Effector memory CD8-positive, alpha-beta T cell (primary cell): ENCODE results near the gene NPW.

Experiments used
- ATAC-seq: fragments of 150-1000 bp; cut with Tn5 transposase; replicated peaks from 2 replicates; pipeline ENCODE4 v1.10.0; 2021; ENCODE audit warnings: mild to moderate bottlenecking, moderate library complexity
- DNase-seq, 3 experiments: peaks; one replicate each; pipeline ENCODE4 v3.0.0; 2021
- H3K27ac Mint-ChIP-seq, 2 donors: one replicate each; pipeline ENCODE4 v1.8.0; 2022; ENCODE audit warnings: mild to moderate bottlenecking in 2 of 2, mixed read lengths in 2 of 2, moderate library complexity in 2 of 2
- H3K27me3 Mint-ChIP-seq, 2 donors: one replicate each; pipeline ENCODE4 v1.8.0; 2022; ENCODE audit warnings: mixed read lengths in 2 of 2
- H3K36me3 Mint-ChIP-seq: one replicate; pipeline ENCODE4 v1.8.0; 2022; ENCODE audit warnings: mild to moderate bottlenecking, moderate library complexity, mixed read lengths; ENCODE audit not compliant: insufficient read depth
- H3K4me1 Mint-ChIP-seq, 2 donors: one replicate each; pipeline ENCODE4 v1.8.0; 2022; ENCODE audit warnings: low read depth in 2 of 2, mixed read lengths in 2 of 2
- H3K4me3 Mint-ChIP-seq, 2 donors: one replicate each; pipeline ENCODE4 v1.8.0; 2022; ENCODE audit warnings: mild to moderate bottlenecking in 2 of 2, mixed read lengths in 2 of 2, moderate library complexity in 2 of 2
- H3K9me3 Mint-ChIP-seq, 2 donors: one replicate each; pipeline ENCODE4 v1.8.0; 2022; ENCODE audit warnings: mixed read lengths in 2 of 2

NPW gene

DNA sequence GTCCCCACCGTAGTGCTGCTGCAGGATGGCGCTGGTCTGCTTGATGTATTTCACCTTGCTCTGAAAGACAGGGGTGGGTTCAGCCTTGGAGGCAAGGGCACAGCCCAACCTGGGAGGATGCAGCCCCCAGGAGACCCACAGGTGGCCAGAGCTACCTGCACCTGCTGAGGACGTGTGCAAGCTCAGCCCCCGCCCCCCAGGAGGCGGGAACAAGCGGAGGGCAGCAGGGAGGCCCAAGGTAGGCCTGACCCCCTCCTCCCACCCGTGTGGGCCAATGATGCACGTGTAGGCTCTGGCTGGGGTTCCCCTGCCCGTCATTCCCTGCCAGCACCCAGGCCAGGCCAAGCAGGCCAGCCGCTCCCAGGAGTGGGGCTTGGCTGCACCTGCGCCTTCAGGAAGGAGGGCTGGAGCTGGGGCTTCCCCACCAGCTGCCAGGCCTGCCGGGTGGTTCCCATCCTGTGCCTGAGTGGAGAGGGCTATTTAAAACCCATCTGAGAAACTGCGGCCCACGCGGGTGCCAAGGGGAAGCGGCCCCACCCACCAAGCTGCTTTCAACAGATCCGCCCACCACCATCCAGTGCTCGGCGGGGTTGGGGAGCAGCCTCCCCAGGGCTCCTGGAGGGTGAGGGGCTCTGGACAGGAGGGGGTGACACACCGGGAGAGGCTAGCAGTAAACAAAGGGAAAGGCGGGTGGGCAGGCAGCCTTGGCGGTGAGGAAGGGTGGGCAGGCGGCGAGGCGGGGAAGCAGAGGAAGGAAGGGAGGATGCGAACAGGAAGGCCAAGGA, 24.3 kb downstream of the NPW start:
- DNase-seq: no peak
- ATAC-seq: no peak
- Mint-ChIP-seq H3K27me3 (no peaks in the 10 kb centered on the region), H3K9me3 (no peaks in the 10 kb centered on the region), H3K36me3 (no peaks in the 10 kb centered on the region), H3K4me3 (no peak overlapping the region), H3K4me1 (peaks cover 13 to 15% of the 10 kb centered on the region in 2 donors), H3K27ac (no peak overlapping the region)

DNA sequence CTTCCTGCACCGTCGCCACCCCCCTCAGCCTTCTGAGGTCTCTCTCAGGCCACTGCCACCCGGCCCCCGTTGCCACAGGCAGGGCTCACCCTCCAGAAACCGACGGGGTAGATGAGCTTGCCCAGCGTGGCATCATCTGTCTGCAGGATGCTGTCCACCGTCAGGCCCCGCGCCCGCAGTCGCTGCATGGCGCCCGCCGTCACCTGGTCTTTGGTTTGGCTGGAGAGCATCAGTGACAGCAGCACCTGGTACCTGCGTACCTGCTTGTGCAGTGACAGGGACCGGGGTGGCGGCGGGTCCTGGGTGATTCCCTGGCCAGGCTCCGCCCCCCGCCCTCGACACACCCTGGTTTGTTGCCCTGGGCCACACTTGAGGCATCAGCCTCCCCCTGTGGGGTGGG, 25.0 kb downstream of the NPW start:
- Mint-ChIP-seq H3K4me1 (peaks cover 13 to 15% of the 10 kb centered on the region in 2 donors), H3K27me3 (no peaks in the 10 kb centered on the region), H3K27ac (no peak overlapping the region), H3K9me3 (no peaks in the 10 kb centered on the region), H3K36me3 (no peaks in the 10 kb centered on the region), H3K4me3 (no peak overlapping the region)
- no peak for DNase-seq
- ATAC-seq: no peak

DNA sequence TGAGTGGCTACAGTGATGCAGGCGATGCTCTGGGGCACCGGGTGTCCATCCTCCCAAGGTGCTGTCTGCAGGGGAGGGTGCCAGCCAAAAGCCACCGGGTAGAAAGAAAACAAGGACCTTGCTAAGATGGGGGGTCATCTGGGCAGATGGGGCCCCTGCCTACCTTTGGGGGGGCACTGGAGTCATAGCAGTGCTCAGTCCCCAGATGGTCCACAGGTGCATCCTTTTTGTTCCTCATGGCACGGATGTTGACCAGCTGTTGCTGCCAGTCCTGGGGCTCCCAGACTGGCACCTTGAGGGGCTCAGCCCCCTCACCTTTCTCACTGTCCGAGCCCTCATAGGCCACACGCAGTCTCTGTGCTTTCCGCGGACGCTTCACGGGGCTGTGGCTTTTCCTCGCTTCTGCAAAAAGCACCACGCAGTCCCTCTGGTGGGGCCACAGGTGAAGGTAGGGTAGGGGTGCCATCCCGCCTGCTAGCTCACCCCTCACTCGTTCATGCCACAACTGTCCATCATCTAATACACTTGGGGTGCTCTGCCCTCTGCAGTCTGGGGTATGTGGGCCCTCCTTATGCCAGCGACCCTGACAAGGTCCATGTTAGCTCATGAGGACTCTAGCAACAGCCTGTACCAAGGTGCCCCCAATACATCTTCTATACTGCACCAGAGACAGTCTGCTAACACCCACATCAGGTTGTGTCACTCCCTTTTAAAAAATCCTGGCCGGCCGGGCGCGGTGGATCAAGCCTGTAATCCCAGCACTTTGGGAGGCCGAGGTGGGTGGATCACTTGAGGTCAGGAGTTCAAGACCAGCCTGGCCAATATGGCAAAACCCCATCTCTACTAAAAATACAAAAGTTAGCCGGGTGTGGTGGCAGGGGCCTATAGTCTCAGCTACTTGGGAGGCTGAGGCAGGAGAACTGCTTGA, 26.6 kb downstream of the NPW start:
- no peaks in the 10 kb centered on the region for H3K27me3 Mint-ChIP-seq
- no peak for ATAC-seq
- H3K9me3 Mint-ChIP-seq: no peaks in the 10 kb centered on the region
- peak overlapping the region; percentile 89 to 90 for H3K4me3 Mint-ChIP-seq
- peaks cover 15% of the 10 kb centered on the region in 2 donors for H3K4me1 Mint-ChIP-seq
- DNase-seq: no peak
- peaks cover 5% of the 10 kb centered on the region for H3K36me3 Mint-ChIP-seq
- H3K27ac Mint-ChIP-seq: no peak overlapping the region

DNA sequence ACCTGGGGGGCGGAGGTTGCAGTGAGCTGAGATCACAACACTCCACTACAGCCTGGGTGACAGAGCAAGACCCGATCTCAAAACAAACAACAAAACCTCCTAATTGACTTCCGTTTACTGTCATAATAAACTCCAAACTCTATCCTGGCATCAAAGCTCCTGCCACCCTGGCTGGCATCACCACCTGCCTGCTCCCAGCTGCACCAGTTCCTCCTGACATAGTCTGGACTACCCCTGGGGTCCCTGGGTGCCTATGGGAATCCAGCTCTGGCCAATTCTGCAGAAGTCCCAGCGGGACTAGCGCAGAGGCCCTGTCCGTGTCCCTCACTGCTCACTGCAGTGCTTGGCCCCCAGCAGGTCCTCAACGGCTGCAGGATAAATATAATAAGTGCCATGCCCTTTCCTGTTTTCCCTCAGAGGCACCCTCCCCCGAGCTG, 27.3 kb downstream of the NPW start:
- Mint-ChIP-seq H3K27me3 (no peaks in the 10 kb centered on the region), H3K9me3 (no peaks in the 10 kb centered on the region), H3K27ac (peak overlapping the region in 1 of 2 donors; percentile 49), H3K36me3 (peaks cover 10% of the 10 kb centered on the region), H3K4me1 (peaks cover 15% of the 10 kb centered on the region in 2 donors), H3K4me3 (peak overlapping the region; percentile 89 to 90)
- no peak for ATAC-seq
- no peak for DNase-seq

DNA sequence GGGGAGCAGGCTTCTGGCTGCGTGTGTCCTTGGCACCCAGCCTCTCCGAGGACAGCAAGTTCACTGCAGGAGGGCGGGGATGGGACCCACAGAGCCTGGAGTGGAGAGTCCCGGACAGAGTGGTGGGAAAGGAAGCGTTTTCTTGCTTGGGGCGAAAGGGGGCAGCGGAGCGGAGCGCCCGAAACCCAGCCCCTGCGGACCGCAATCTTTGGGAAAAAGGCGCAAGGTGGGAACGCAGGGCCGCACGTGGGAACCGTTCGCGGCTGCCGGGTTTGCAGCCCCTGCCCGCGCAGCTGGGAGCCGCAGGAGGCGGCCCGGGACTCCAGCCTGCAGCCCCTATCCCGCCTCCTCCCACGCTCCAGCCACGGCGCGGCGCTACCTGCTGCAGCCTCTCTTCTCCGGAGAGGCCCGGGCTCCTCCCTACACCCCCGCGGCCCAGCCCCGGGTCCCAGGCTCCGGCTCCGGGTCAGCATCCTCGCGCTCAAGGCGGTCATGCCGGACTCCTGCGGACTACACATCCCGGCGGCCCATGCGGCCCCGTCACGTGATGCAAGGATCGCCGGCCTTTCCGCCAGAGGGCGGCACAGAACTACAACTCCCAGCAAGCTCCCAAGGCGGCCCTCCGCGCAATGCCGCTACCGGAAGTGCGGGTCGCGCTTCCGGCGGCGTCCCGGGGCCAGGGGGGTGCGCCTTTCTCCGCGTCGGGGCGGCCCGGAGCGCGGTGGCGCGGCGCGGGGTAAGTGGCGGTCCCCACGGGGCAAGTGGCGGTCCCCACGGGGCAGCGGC, 27.9 kb downstream of the NPW start, which contains the start of the genes NTHL1 and TSC2:
Gene NTHL1, minus strand, starts transcription at position 505 of the 786 bp plus-strand sequence. Its CDS starts 11 bp downstream, at position 494.
Gene TSC2, plus strand, starts transcription at position 656 of the 786 bp plus-strand sequence. CDS start 631 bp downstream, outside the sequence.
- DNase-seq (peak; percentile 86 to 89 (median 88)), ATAC-seq (peak; percentile 94)
- peaks cover 16 to 17% of the 10 kb centered on the region in 2 donors for H3K4me1 Mint-ChIP-seq
- peak within 1 kb of the TSS; percentile 89 to 90 for H3K4me3 Mint-ChIP-seq
- H3K27me3 Mint-ChIP-seq: no peaks in the 10 kb centered on the region
- no peaks in the 10 kb centered on the region for H3K9me3 Mint-ChIP-seq
- H3K36me3 Mint-ChIP-seq: peaks cover 14% of the 10 kb centered on the region
- H3K27ac Mint-ChIP-seq: peak within 1 kb of the TSS; percentile 72 to 81

DNA sequence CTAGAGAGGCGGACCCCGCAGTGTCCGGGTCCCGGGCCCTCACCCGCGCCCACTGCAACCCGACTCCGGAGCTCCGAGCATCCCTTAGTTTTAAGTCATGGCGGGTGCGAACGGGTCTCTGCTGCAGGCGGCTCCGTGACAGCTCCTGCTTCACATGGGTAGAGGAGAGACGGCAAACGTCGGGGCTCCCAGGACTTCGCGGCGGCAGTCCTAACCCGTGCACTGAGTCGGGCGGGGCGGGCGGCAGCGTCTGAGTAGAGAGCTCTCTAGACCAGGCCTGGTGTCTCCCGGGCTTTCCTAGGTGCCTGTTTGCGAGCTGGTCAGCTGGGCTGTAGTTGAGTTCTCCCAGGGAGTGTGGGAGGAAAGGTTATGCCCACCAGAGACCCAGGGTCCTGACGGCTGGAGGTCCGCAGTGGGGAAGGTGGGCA, 28.5 kb downstream of the NPW start:
- ATAC-seq: peak; percentile 24
- Mint-ChIP-seq H3K27me3 (no peaks in the 10 kb centered on the region), H3K36me3 (peaks cover 14% of the 10 kb centered on the region), H3K4me3 (peak overlapping the region; percentile 89 to 90), H3K9me3 (no peaks in the 10 kb centered on the region), H3K4me1 (peaks cover 19 to 20% of the 10 kb centered on the region in 2 donors), H3K27ac (peak overlapping the region; percentile 72 to 81)
- no peak for DNase-seq

DNA sequence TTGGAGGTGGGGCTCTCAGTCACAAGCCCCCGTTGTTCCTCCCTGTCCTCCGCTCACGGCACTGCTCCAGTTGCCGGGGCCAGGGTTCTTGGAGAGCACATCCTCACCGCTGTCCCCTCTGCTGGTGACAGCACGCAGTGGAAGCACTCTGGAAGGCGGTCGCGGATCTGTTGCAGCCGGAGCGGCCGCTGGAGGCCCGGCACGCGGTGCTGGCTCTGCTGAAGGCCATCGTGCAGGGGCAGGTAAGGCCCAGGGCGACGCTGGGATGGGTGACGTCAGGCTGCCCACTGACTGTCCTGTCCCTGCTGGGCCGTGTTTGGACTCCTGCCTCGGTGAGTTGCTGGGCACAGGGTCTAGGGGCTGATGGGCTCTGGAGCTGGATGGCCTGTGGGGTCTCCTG, 33.6 kb downstream of the NPW start:
- Mint-ChIP-seq H3K4me1 (peaks cover 15% of the 10 kb centered on the region in 2 donors), H3K36me3 (peaks cover 24% of the 10 kb centered on the region), H3K27ac (no peak overlapping the region), H3K27me3 (no peaks in the 10 kb centered on the region), H3K9me3 (no peaks in the 10 kb centered on the region), H3K4me3 (no peak overlapping the region)
- no peak for ATAC-seq
- DNase-seq: no peak

DNA sequence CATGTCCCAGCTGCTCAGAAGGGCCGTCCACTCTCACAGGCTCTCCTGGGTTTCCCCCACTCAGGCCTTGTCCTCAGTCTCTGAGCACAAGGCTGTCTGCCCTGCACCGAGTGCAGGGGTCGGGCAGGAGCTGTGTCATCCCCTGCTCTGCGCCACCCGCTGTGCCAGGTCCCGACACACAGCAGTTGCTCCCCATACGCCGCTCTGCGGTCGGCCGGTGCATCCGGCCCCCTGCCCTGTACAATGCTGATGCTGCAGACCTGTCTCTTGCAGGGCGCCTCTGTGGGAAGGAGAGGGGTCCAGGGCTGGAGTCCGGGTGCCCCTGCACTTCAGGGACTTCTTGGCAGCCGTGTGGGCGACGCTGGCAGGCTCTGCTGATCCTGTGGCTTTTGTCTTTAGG, 34.3 kb downstream of the NPW start:
- DNase-seq (no peak), ATAC-seq (no peak)
- H3K4me1 Mint-ChIP-seq: peaks cover 12% of the 10 kb centered on the region in 2 donors
- no peak overlapping the region for H3K27ac Mint-ChIP-seq
- no peaks in the 10 kb centered on the region for H3K9me3 Mint-ChIP-seq
- H3K4me3 Mint-ChIP-seq: no peak overlapping the region
- no peaks in the 10 kb centered on the region for H3K27me3 Mint-ChIP-seq
- H3K36me3 Mint-ChIP-seq: peaks cover 30% of the 10 kb centered on the region

DNA sequence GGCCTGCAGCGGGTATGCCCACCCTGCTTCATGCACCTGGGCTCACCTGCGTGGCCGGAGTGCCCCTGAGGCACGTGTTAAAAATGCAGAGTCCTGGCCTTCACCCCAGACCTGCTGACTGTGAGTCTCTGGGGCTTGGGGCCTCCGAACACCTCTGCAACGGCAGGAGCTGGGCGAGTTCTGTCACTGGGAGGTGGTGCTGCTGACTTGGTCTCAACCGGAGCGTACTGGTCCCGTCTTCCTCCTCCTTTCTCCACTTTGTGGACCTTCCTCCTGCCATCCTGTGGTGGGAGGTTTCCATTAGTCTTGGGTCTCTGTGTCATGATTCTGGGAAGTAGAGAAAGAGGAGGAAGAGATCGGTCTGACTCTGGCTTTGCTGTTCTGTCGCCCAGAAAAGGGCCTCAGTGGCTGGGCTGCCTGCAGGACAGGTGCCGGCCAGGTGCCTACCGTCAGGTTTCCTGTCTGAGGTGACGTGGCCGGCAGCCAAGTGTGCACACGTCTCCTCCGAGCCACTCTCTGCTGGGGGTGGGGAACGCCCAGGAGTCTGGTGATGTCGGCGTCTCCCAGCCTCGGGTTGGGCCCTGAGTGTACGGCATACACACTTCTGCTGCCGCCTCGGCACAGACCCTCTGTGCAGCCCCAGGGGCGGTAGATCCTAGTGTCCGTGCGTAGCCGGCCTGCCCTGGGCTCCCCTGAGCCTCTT, 35.1 kb downstream of the NPW start:
- no peaks in the 10 kb centered on the region for H3K27me3 Mint-ChIP-seq
- no peaks in the 10 kb centered on the region for H3K9me3 Mint-ChIP-seq
- H3K27ac Mint-ChIP-seq: no peak overlapping the region
- DNase-seq: no peak
- no peak overlapping the region for H3K4me3 Mint-ChIP-seq
- H3K36me3 Mint-ChIP-seq: peaks cover 37% of the 10 kb centered on the region
- peaks cover 12% of the 10 kb centered on the region in 2 donors for H3K4me1 Mint-ChIP-seq
- no peak for ATAC-seq

DNA sequence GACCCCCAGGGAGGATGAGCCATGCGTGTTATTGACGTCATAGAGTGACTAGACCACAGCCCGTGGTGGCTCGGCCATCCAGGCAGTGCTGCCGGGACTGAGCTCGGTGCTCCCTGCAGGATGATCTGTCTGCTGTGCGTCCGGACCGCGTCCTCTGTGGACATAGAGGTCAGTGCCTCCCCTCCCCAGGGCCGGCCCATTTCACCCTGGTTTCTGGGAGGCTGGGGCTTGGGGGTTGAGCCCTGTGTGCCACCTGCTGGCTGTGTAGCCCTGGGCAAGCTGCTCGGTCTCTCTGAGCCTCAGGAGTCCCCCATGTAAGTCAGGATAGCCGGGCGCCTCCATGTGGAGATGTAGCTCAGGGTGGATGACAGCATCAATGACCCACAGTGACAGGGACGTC, 36.5 kb downstream of the NPW start:
- no peak for DNase-seq
- Mint-ChIP-seq H3K36me3 (peaks cover 37% of the 10 kb centered on the region), H3K27me3 (no peaks in the 10 kb centered on the region), H3K27ac (no peak overlapping the region), H3K4me1 (peaks cover 12% of the 10 kb centered on the region in 2 donors), H3K4me3 (no peak overlapping the region), H3K9me3 (no peaks in the 10 kb centered on the region)
- no peak for ATAC-seq

DNA sequence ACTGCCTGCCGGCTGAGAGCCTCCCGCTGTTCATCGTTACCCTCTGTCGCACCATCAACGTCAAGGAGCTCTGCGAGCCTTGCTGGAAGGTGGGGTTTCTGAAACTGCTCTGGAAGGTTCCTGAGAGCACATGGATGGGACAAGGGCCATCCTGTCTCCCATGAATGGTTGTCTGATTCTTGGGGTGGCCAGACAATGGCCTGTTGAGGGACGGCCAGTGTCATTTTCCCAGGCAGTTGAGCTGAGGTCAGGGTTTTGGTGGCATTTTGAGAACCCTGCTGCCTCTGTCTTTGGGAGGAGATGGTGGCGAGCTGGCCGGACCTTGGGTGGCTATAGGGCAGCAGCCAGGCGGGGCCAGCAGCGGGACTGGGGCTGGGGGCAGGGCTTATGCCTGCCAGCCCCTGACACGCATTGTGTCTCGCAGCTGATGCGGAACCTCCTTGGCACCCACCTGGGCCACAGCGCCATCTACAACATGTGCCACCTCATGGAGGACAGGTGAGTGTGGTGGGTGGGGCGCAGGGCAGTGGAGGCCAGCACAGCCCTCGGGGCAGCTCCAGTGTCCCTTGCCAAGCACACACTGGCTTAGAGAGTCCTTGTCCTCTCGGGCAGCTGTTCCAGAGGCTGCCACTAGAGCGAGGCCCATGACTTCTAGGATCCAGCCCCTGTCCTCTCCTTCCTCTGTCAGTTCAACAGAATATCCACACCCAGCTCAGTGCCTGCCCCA, 37.3 kb downstream of the NPW start:
- peaks cover 31% of the 10 kb centered on the region for H3K36me3 Mint-ChIP-seq
- H3K27me3 Mint-ChIP-seq: no peaks in the 10 kb centered on the region
- H3K27ac Mint-ChIP-seq: no peak overlapping the region
- H3K9me3 Mint-ChIP-seq: no peaks in the 10 kb centered on the region
- no peak for DNase-seq
- peaks cover 10 to 12% of the 10 kb centered on the region in 2 donors for H3K4me1 Mint-ChIP-seq
- H3K4me3 Mint-ChIP-seq: no peak overlapping the region
- no peak for ATAC-seq

DNA sequence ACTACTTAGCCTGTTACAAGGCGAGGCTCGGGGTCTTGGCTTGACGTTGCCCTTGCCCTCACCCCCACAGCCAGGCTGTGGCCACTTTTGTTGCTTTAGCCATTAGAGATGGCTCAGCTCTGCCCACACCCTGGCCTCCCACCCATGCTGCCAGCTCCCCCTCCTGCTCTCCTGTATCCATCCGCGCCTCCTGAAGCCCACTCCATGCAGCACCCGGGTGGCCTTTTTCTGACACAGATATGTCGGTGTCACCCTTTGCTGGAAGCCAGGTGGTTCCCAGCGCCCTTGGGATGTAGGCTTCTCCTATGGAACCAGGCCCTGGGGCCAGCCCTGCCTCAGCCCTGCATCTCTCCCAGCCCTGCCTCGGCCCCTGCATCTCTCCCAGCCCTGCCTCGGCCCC, 37.9 kb downstream of the NPW start:
- DNase-seq: no peak
- H3K36me3 Mint-ChIP-seq: peaks cover 28% of the 10 kb centered on the region
- no peak overlapping the region for H3K27ac Mint-ChIP-seq
- no peaks in the 10 kb centered on the region for H3K9me3 Mint-ChIP-seq
- H3K4me3 Mint-ChIP-seq: no peak overlapping the region
- no peaks in the 10 kb centered on the region for H3K27me3 Mint-ChIP-seq
- peaks cover 9 to 11% of the 10 kb centered on the region in 2 donors for H3K4me1 Mint-ChIP-seq
- no peak for ATAC-seq
